Stomach smooth muscle (tissue), 2 donors: ENCODE results near the gene PTPRS.

Source experiments
- H3K27ac ChIP-seq: one replicate; pipeline ENCODE4 v1.7.0; 2013; ENCODE audit warnings: mild to moderate bottlenecking, low read length, inconsistent platforms
- H3K27me3 ChIP-seq, 2 donors: one replicate each; pipeline ENCODE4 v1.7.0; 2013; ENCODE audit warnings: low read length in 2 of 2; ENCODE audit not compliant: insufficient read depth in 2 of 2, control insufficient read depth in 1 of 2
- H3K36me3 ChIP-seq, 2 donors: one replicate each; pipeline ENCODE4 v1.7.0; 2013; ENCODE audit warnings: low read length in 2 of 2; ENCODE audit not compliant: control insufficient read depth in 2 of 2, insufficient read depth in 2 of 2
- H3K4me1 ChIP-seq: one replicate; pipeline ENCODE4 v1.7.0; 2013; ENCODE audit warnings: low read length; ENCODE audit not compliant: control insufficient read depth, insufficient read depth
- H3K4me3 ChIP-seq, 2 donors: one replicate each; pipeline ENCODE4 v1.7.0; 2013; ENCODE audit warnings: low read length in 2 of 2
- H3K9ac ChIP-seq, 2 donors: one replicate each; pipeline ENCODE4 v1.7.0; 2013; ENCODE audit warnings: low read length in 2 of 2, mild to moderate bottlenecking in 1 of 2
- H3K9me3 ChIP-seq, 2 donors: one replicate each; pipeline ENCODE4 v1.7.0; 2013; ENCODE audit warnings: low read length in 2 of 2; ENCODE audit not compliant: control insufficient read depth in 2 of 2
- donor health status: healthy.
- donor health status: Pancreatic carcinoma.

PTPRS gene

GRCh38 chr19:5339950-5340636, 519 bp downstream of the PTPRS start:
- no peak overlapping the region for H3K27ac ChIP-seq
- peaks cover 19% of the 10 kb centered on the region for H3K4me1 ChIP-seq
- H3K4me3 ChIP-seq: peak overlapping the region; percentile 49 to 72
- no peaks in the 10 kb centered on the region for H3K9me3 ChIP-seq
- H3K36me3 ChIP-seq: no peaks in the 10 kb centered on the region
- H3K27me3 ChIP-seq: peaks cover 25 to 30% of the 10 kb centered on the region in 2 donors
- no peak overlapping the region for H3K9ac ChIP-seq

- peaks cover 31 to 32% of the 10 kb centered on the region in 2 donors for H3K27me3 ChIP-seq
- no peak overlapping the region for H3K9ac ChIP-seq
- H3K4me1 ChIP-seq: peaks cover 19% of the 10 kb centered on the region
- H3K9me3 ChIP-seq: no peaks in the 10 kb centered on the region
- peak overlapping the region; percentile 43 to 72 for H3K4me3 ChIP-seq
- no peaks in the 10 kb centered on the region for H3K36me3 ChIP-seq
- H3K27ac ChIP-seq: no peak overlapping the region
These were observed 1.2 kb downstream of the PTPRS start for GRCh38 chr19:5339198-5339949.

- H3K9ac ChIP-seq: no peak overlapping the region
- H3K4me3 ChIP-seq: peak overlapping the region in 1 of 2 donors; percentile 72
- H3K27me3 ChIP-seq: peaks cover 32 to 33% of the 10 kb centered on the region in 2 donors
These were observed 1.9 kb downstream of the PTPRS start for GRCh38 chr19:5338656-5339197.

GRCh38 chr19:5337708-5338655, 2.6 kb downstream of the PTPRS start:
- Histone ChIP-seq H3K4me1 (peaks cover 19% of the 10 kb centered on the region), H3K9me3 (no peaks in the 10 kb centered on the region), H3K36me3 (no peaks in the 10 kb centered on the region), H3K9ac (no peak overlapping the region), H3K27me3 (peaks cover 32 to 33% of the 10 kb centered on the region in 2 donors), H3K4me3 (no peak overlapping the region), H3K27ac (no peak overlapping the region)

More at GRCh38 chr19:5338656-5339197, 1.9 kb downstream of the PTPRS start:
- Histone ChIP-seq H3K4me1 (peaks cover 19% of the 10 kb centered on the region), H3K36me3 (no peaks in the 10 kb centered on the region), H3K9me3 (no peaks in the 10 kb centered on the region), H3K27ac (no peak overlapping the region)

GRCh38 chr19:5337126-5337525, 3.5 kb downstream of the PTPRS start:
- Histone ChIP-seq H3K27me3 (peaks cover 32 to 33% of the 10 kb centered on the region in 2 donors), H3K36me3 (no peaks in the 10 kb centered on the region), H3K4me3 (no peak overlapping the region), H3K9me3 (no peaks in the 10 kb centered on the region), H3K4me1 (peaks cover 19% of the 10 kb centered on the region), H3K9ac (no peak overlapping the region), H3K27ac (no peak overlapping the region)

- H3K9ac ChIP-seq: no peak overlapping the region
- H3K4me1 ChIP-seq: peaks cover 19% of the 10 kb centered on the region
- peaks cover 32 to 33% of the 10 kb centered on the region in 2 donors for H3K27me3 ChIP-seq
- no peaks in the 10 kb centered on the region for H3K36me3 ChIP-seq
- no peak overlapping the region for H3K27ac ChIP-seq
- no peaks in the 10 kb centered on the region for H3K9me3 ChIP-seq
- no peak overlapping the region for H3K4me3 ChIP-seq
These were observed 4.2 kb downstream of the PTPRS start for GRCh38 chr19:5336195-5336965.

- Histone ChIP-seq H3K27ac (no peak overlapping the region), H3K27me3 (peaks cover 32 to 33% of the 10 kb centered on the region in 2 donors), H3K36me3 (no peaks in the 10 kb centered on the region), H3K9ac (no peak overlapping the region), H3K9me3 (no peaks in the 10 kb centered on the region), H3K4me3 (no peak overlapping the region), H3K4me1 (peaks cover 17% of the 10 kb centered on the region)
These were observed 5.0 kb downstream of the PTPRS start for GRCh38 chr19:5335593-5335992.

- H3K27me3 ChIP-seq: peaks cover 32 to 33% of the 10 kb centered on the region in 2 donors
- no peaks in the 10 kb centered on the region for H3K9me3 ChIP-seq
- no peak overlapping the region for H3K27ac ChIP-seq
- no peak overlapping the region for H3K9ac ChIP-seq
- no peaks in the 10 kb centered on the region for H3K36me3 ChIP-seq
- H3K4me3 ChIP-seq: no peak overlapping the region
- peaks cover 12% of the 10 kb centered on the region for H3K4me1 ChIP-seq
These were observed 5.7 kb downstream of the PTPRS start for GRCh38 chr19:5334824-5335500.

- peaks cover 6% of the 10 kb centered on the region for H3K4me1 ChIP-seq
- no peaks in the 10 kb centered on the region for H3K9me3 ChIP-seq
- H3K4me3 ChIP-seq: no peak overlapping the region
- no peaks in the 10 kb centered on the region for H3K36me3 ChIP-seq
- H3K27ac ChIP-seq: no peak overlapping the region
- H3K27me3 ChIP-seq: peaks cover 27 to 30% of the 10 kb centered on the region in 2 donors
- H3K9ac ChIP-seq: no peak overlapping the region
These were observed 6.3 kb downstream of the PTPRS start for GRCh38 chr19:5334366-5334739.
